Spinal cord (tissue), 10 donors: Measurements from ENCODE around the gene PPHLN1. TPM values are rescaled to one million over a fixed set of nuclear protein-coding genes. Genes with fewer than 3 reads are reported as not detected.
"Not testable (repeated sequence)": the region's sequence is repeated elsewhere in the genome, so short reads cannot be mapped to it uniquely, and the experiment has no call there.

Experiments used
- DNase-seq, 6 donors: peaks; one replicate each; pipeline versions ENCODE4 v3.0.0 to v3.0.0-alpha.2; 2013 to 2015; ENCODE audit warnings: low spot score in 6 of 6, low read depth in 4 of 6
- H3K27ac ChIP-seq: one replicate; pipeline ENCODE4 v1.5.1; 2013; ENCODE audit warnings: low read depth, low read length, control low read depth
- H3K27me3 ChIP-seq: one replicate; pipeline ENCODE4 v1.6.1; 2013; ENCODE audit warnings: low read length; ENCODE audit not compliant: control insufficient read depth, insufficient read depth
- H3K36me3 ChIP-seq: one replicate; pipeline ENCODE4 v1.6.1; 2013; ENCODE audit warnings: low read length; ENCODE audit not compliant: control insufficient read depth, insufficient read depth
- H3K4me1 ChIP-seq: one replicate; pipeline ENCODE4 v1.6.1; 2013; ENCODE audit warnings: low read length; ENCODE audit not compliant: control insufficient read depth, insufficient read depth
- H3K4me3 ChIP-seq: one replicate; pipeline ENCODE4 v1.5.1; 2013; ENCODE audit warnings: low read depth, low read length, control low read depth
- H3K9me3 ChIP-seq: one replicate; pipeline ENCODE4 v1.6.1; 2013; ENCODE audit warnings: low read length; ENCODE audit not compliant: control insufficient read depth, insufficient read depth
- WGBS: methylation state at CpG from one replicate; pipeline ENCODE4 v1.1.5; 2013; ENCODE audit warnings: missing lambda C conversion rate; ENCODE audit not compliant: insufficient coverage; 5-methylcytosine and 5-hydroxymethylcytosine counted together
- polyA plus RNA-seq, 2 donors: library from polyadenylated mRNA; unstranded; fragments of 120-200 nt; gene quantifications; one replicate each; pipeline ENCODE4 v1.2.1, GENCODE V29; 2013; ENCODE audit not compliant: insufficient read length in 2 of 2
- total RNA-seq, 2 donors: library from RNA; depleted of rRNA in 1 of 2; stranded (reverse); fragments of 120-200 nt in 1 of 2; fragments of >200 nt in 1 of 2; gene quantifications; one replicate each; pipeline versions ENCODE4 v1.2.3 to v1.2.4, GENCODE V29; 2013 to 2014
- donor health status: healthy.

The PPHLN1 gene
- total and polyA plus RNA-seq, 4 donors: 52.1 to 59.5 (median 54.0) TPM

GRCh38 chr12:42338280-42338679, 12.3 kb downstream of the PPHLN1 start:
- DNase-seq: no peak
- no peaks in the 10 kb centered on the region for H3K27me3 ChIP-seq
- H3K4me1 ChIP-seq: no peaks in the 10 kb centered on the region
- WGBS: 93% methylated on average over 2 of the region's 2 CpGs
- H3K4me3 ChIP-seq: no peak overlapping the region
- no peaks in the 10 kb centered on the region for H3K9me3 ChIP-seq
- H3K36me3 ChIP-seq: peaks cover 6% of the 10 kb centered on the region
- no peak overlapping the region for H3K27ac ChIP-seq

- Histone ChIP-seq H3K27me3 (no peaks in the 10 kb centered on the region), H3K9me3 (no peaks in the 10 kb centered on the region), H3K36me3 (peaks cover 6% of the 10 kb centered on the region), H3K4me3 (no peak overlapping the region), H3K27ac (no peak overlapping the region), H3K4me1 (no peaks in the 10 kb centered on the region)
- no peak for DNase-seq
- WGBS: 63% methylated on average over 1 of the region's 2 CpGs
Observed at GRCh38 chr12:42342028-42342427, 16.1 kb downstream of the PPHLN1 start.

- no peaks in the 10 kb centered on the region for H3K9me3 ChIP-seq
- H3K36me3 ChIP-seq: no peaks in the 10 kb centered on the region
- DNase-seq: no peak
- no peak overlapping the region for H3K4me3 ChIP-seq
- 69% methylated on average over 2 of the region's 3 CpGs for WGBS
- no peaks in the 10 kb centered on the region for H3K4me1 ChIP-seq
- no peaks in the 10 kb centered on the region for H3K27me3 ChIP-seq
- no peak overlapping the region for H3K27ac ChIP-seq
Observed at GRCh38 chr12:42343721-42344120, 17.8 kb downstream of the PPHLN1 start.

GRCh38 chr12:42346403-42347002, 20.5 kb downstream of the PPHLN1 start:
- no peak for DNase-seq

GRCh38 chr12:42349119-42350020, 23.4 kb downstream of the PPHLN1 start:
- H3K9me3 ChIP-seq, DNase-seq, H3K4me3 ChIP-seq, H3K27me3 ChIP-seq, H3K27ac ChIP-seq, H3K36me3 ChIP-seq, H3K4me1 ChIP-seq: not testable (repeated sequence)
- WGBS: 95% methylated on average over 4 of the region's 16 CpGs

More at GRCh38 chr12:42346403-42347002, 20.5 kb downstream of the PPHLN1 start:
- no peak overlapping the region for H3K4me3 ChIP-seq
- no peaks in the 10 kb centered on the region for H3K27me3 ChIP-seq
- H3K36me3 ChIP-seq: no peaks in the 10 kb centered on the region
- WGBS: no CpG with 5 or more reads among the region's 1 CpG
- H3K9me3 ChIP-seq: no peaks in the 10 kb centered on the region
- no peak overlapping the region for H3K27ac ChIP-seq
- no peaks in the 10 kb centered on the region for H3K4me1 ChIP-seq

- not testable (repeated sequence) for H3K4me3 ChIP-seq, H3K9me3 ChIP-seq, H3K36me3 ChIP-seq, DNase-seq, H3K27me3 ChIP-seq, H3K27ac ChIP-seq, H3K4me1 ChIP-seq
- 99% methylated on average over 18 of the region's 34 CpGs for WGBS
Observed at GRCh38 chr12:42350021-42350407, 24.0 kb downstream of the PPHLN1 start.

GRCh38 chr12:42356344-42356743, 30.4 kb downstream of the PPHLN1 start:
- H3K4me1 ChIP-seq: no peaks in the 10 kb centered on the region
- no CpG with 5 or more reads among the region's 2 CpGs for WGBS
- H3K9me3 ChIP-seq: no peaks in the 10 kb centered on the region
- H3K36me3 ChIP-seq: no peaks in the 10 kb centered on the region
- no peak for DNase-seq
- no peak overlapping the region for H3K4me3 ChIP-seq
- H3K27me3 ChIP-seq: no peaks in the 10 kb centered on the region
- H3K27ac ChIP-seq: no peak overlapping the region

GRCh38 chr12:42360747-42361403, 34.9 kb downstream of the PPHLN1 start:
- no peak for DNase-seq
- no peaks in the 10 kb centered on the region for H3K27me3 ChIP-seq
- no peaks in the 10 kb centered on the region for H3K4me1 ChIP-seq
- no peak overlapping the region for H3K4me3 ChIP-seq
- WGBS: 96% methylated on average over 4 of the region's 6 CpGs
- H3K27ac ChIP-seq: no peak overlapping the region
- H3K9me3 ChIP-seq: no peaks in the 10 kb centered on the region
- no peaks in the 10 kb centered on the region for H3K36me3 ChIP-seq

- no peak for DNase-seq
- H3K9me3 ChIP-seq: no peaks in the 10 kb centered on the region
- H3K36me3 ChIP-seq: no peaks in the 10 kb centered on the region
- no peak overlapping the region for H3K27ac ChIP-seq
- H3K4me3 ChIP-seq: no peak overlapping the region
- WGBS: 100% methylated on average over 3 of the region's 4 CpGs
- H3K27me3 ChIP-seq: no peaks in the 10 kb centered on the region
- no peaks in the 10 kb centered on the region for H3K4me1 ChIP-seq
Observed at GRCh38 chr12:42361909-42362646, 36.1 kb downstream of the PPHLN1 start.
